Right atrium auricular region (tissue), 2 donors: ENCODE measurements around the gene UBASH3B. TPM values are rescaled to one million over a fixed set of nuclear protein-coding genes. Genes with fewer than 3 reads are reported as not detected.

Source experiments
- DNase-seq: peaks from one replicate; pipeline ENCODE4 v3.0.0-alpha.2; 2019; ENCODE audit warnings: low spot score
- H3K27ac ChIP-seq, 2 donors: fragments of 200-600 bp; sonication (generic); 1 replicate in 1 of 2; 2 replicates in 1 of 2; pipeline ENCODE4 v1.5.1; 2016 to 2019
- H3K27me3 ChIP-seq, 2 donors: fragments of 200-600 bp; sonication (generic); one replicate each; pipeline versions ENCODE4 v1.5.1 to v1.6.0; 2017 to 2019
- H3K36me3 ChIP-seq: fragments of 200-600 bp; sonication (generic); one replicate; pipeline ENCODE4 v1.5.1; 2016
- H3K4me1 ChIP-seq, 2 donors: fragments of 200-600 bp; sonication (generic); one replicate each; pipeline versions ENCODE4 v1.5.1 to v1.6.0; 2017 to 2019
- H3K4me3 ChIP-seq, 2 donors: fragments of 200-600 bp; sonication (generic); 1 replicate in 1 of 2; 2 replicates in 1 of 2; pipeline ENCODE4 v1.5.1; 2017 to 2019; ENCODE audit warnings: mild to moderate bottlenecking in 1 of 2, moderate library complexity in 1 of 2
- H3K9me3 ChIP-seq, 2 donors: fragments of 200-600 bp; sonication (generic); one replicate each; pipeline ENCODE4 v1.5.1; 2019
- total RNA-seq, 2 donors: library from RNA; depleted of rRNA; stranded (reverse); fragments of >200 nt; gene quantifications; one replicate each; pipeline ENCODE4 v1.1.0, GENCODE V29; 2016
- TF ChIP-seq, protein P1 (sequence below), 2 donors: fragments of 200-600 bp; sonication (generic); IDR thresholded peaks; one replicate each; pipeline ENCODE4 v1.5.1; 2019; ENCODE audit warnings: antibody characterized with exemption in 2 of 2

UBASH3B gene
- total RNA-seq, 2 donors from 2014 or later: 1.7 to 1.8 TPM

DNA sequence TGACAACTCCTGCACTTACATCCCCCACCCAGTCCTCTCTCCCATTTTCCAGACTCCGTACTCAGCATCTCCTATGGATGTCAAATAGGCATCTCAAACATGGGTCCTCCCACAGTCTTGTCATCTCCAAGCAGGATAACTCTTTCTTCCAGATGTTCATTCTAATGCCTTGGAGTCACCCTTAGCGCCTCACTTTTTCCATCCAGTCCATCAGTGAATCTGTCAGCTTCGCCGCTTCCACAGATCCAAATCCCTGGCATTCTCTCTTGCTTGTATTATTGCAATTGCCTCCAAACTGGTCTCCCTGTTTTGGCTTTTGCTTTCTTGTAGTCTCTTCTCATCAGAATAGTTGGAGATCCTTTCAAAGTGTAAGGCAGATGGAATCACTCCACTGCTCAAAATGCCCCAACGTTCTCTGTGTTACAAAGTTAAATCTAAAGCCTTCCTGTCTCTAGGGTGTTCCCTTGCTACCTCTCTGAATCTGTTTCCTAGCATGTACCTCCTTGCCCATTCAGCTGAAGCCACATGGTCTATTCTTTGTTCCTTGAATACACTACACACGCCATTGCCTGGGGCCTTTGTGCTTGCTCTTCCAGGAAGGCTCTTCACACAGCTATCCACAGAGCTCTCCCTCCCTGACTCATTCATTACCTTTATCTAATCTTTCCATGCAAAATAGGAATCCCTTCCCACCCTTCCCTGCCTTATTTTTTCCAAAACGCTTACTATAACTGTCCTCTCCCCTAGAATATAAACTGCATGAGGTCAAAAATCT is 64.8 kb downstream of the UBASH3B start:
- Histone ChIP-seq H3K4me1 (no peaks in the 10 kb centered on the region), H3K36me3 (no peaks in the 10 kb centered on the region), H3K27me3 (no peaks in the 10 kb centered on the region), H3K9me3 (no peaks in the 10 kb centered on the region), H3K27ac (no peak overlapping the region), H3K4me3 (no peak overlapping the region)
- DNase-seq: no peak
- TF ChIP-seq, protein P1, sequence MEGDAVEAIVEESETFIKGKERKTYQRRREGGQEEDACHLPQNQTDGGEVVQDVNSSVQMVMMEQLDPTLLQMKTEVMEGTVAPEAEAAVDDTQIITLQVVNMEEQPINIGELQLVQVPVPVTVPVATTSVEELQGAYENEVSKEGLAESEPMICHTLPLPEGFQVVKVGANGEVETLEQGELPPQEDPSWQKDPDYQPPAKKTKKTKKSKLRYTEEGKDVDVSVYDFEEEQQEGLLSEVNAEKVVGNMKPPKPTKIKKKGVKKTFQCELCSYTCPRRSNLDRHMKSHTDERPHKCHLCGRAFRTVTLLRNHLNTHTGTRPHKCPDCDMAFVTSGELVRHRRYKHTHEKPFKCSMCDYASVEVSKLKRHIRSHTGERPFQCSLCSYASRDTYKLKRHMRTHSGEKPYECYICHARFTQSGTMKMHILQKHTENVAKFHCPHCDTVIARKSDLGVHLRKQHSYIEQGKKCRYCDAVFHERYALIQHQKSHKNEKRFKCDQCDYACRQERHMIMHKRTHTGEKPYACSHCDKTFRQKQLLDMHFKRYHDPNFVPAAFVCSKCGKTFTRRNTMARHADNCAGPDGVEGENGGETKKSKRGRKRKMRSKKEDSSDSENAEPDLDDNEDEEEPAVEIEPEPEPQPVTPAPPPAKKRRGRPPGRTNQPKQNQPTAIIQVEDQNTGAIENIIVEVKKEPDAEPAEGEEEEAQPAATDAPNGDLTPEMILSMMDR (IDR thresholded peaks at IDR 0.05): no peak

- TF ChIP-seq, protein P1 (IDR thresholded peaks at IDR 0.05): no peak
- Histone ChIP-seq H3K4me3 (no peak overlapping the region), H3K27me3 (no peaks in the 10 kb centered on the region), H3K27ac (no peak overlapping the region), H3K4me1 (no peaks in the 10 kb centered on the region), H3K36me3 (no peaks in the 10 kb centered on the region), H3K9me3 (no peaks in the 10 kb centered on the region)
- no peak for DNase-seq
Measured at GRCh38 chr11:122721201-122721963, 65.9 kb downstream of the UBASH3B start.

DNA sequence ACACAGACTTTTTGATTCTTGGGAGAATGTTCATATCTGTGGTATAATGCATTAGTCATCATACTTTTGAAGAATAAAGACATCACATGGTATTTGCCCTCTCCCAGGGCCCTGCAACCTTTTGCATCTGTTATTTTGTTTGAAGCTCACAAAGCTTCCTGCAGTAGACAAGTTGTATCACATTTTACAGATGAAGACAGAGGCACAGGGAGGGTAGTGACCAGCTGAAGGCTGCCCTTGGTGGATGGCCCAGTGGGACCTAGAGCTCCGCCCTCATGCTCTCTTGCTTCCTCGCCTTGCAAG is 66.4 kb downstream of the UBASH3B start:
- TF ChIP-seq, protein P1 (IDR thresholded peaks at IDR 0.05): no peak
- Histone ChIP-seq H3K27ac (no peak overlapping the region), H3K9me3 (no peaks in the 10 kb centered on the region), H3K36me3 (no peaks in the 10 kb centered on the region), H3K4me3 (no peak overlapping the region), H3K4me1 (peaks cover 0 to 3% of the 10 kb centered on the region in 2 donors), H3K27me3 (no peaks in the 10 kb centered on the region)
- DNase-seq: no peak

- Histone ChIP-seq H3K9me3 (no peaks in the 10 kb centered on the region), H3K36me3 (no peaks in the 10 kb centered on the region), H3K27ac (no peak overlapping the region), H3K4me1 (peaks cover 0 to 11% of the 10 kb centered on the region in 2 donors), H3K4me3 (no peak overlapping the region), H3K27me3 (no peaks in the 10 kb centered on the region)
- no peak for DNase-seq
- TF ChIP-seq, protein P1 (IDR thresholded peaks at IDR 0.05): no peak
Measured at GRCh38 chr11:122723106-122723505, 67.6 kb downstream of the UBASH3B start.

- H3K27me3 ChIP-seq: no peaks in the 10 kb centered on the region
- H3K4me1 ChIP-seq: peaks cover 0 to 11% of the 10 kb centered on the region in 2 donors
- no peak overlapping the region for H3K4me3 ChIP-seq
- H3K36me3 ChIP-seq: no peaks in the 10 kb centered on the region
- H3K27ac ChIP-seq: no peak overlapping the region
- TF ChIP-seq, protein P1 (IDR thresholded peaks at IDR 0.05): no peak
- no peaks in the 10 kb centered on the region for H3K9me3 ChIP-seq
- no peak for DNase-seq
Measured at GRCh38 chr11:122723576-122723975, 68.1 kb downstream of the UBASH3B start.
